NCI-H146 treated with DMSO at 0.1 percent for 48 hours (cell line): ENCODE results near the gene ACOXL.

Source experiments
- DNase-seq: peaks from one replicate; lab custom pipeline; 2025; ENCODE audit not compliant: unreplicated experiment; lab: John Stamatoyannopoulos, UW

ACOXL gene

DNA sequence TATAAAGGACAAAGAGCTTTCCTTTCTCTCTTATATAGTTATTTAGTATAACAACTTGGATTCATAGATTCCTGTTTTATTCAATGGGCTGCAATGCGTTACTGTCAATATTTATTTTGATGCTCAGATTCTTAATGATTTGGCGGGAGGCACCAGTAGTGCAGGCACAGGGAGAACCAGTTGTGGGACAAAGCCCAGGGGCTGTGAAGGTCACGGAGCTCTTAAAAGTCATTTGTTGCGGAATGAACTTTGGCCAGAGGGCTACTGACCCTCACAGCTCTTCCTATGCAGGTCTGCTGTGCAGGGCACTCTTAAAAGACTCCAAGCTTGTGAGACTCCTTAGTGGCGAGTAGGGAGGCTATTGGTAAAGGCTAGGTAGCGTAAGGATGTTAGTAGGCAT is 422.4 kb downstream of the ACOXL start:
- DNase-seq: no peak

GRCh38 chr2:111155610-111156009 is 423.2 kb downstream of the ACOXL start:
- peak; percentile 48 for DNase-seq

DNA sequence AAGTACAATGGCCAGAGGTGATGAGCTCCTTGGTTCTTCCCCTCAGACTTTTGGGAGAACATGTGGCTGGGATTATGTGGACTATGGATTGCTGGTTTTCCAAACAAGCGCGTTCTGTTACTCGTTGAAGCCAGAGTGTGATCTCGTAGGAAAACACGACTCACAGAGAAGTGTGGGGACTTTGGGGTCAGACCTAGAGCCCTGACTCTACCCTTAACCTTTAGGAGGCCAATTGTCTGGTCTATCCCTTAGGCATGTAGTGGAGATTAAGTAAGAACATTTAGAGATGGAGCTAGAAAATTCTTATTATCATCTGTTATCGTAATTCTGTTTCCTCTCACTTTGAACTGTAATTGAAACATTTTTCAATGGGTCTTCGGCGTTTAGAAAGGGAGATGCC is 424.2 kb downstream of the ACOXL start:
- no peak for DNase-seq

- DNase-seq: peak; percentile 52
Observed at GRCh38 chr2:111157071-111157661, 424.8 kb downstream of the ACOXL start.

- peak; percentile 35 for DNase-seq
Observed at GRCh38 chr2:111157798-111158197, 425.4 kb downstream of the ACOXL start.

DNA sequence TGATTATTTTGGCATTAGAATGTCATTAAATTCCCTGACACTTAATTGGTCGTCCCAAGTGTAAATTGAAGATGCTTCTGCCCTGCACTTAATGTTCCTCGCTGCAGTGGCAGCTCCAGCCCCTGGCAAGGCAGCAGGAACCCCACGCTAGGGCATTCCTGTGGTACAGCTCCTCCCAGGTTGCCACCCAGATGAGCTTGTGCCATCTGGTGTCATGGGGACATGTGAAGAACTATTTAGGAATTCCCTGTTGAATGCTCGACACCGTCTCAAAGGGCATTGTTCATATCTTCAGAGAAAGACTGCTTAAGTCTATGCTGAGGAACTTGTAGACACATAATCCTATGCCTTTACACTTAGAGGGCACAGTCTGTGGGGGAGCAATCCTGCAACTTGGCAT is 427.3 kb downstream of the ACOXL start:
- DNase-seq: no peak

GRCh38 chr2:111160758-111161157 is 428.4 kb downstream of the ACOXL start:
- no peak for DNase-seq

DNA sequence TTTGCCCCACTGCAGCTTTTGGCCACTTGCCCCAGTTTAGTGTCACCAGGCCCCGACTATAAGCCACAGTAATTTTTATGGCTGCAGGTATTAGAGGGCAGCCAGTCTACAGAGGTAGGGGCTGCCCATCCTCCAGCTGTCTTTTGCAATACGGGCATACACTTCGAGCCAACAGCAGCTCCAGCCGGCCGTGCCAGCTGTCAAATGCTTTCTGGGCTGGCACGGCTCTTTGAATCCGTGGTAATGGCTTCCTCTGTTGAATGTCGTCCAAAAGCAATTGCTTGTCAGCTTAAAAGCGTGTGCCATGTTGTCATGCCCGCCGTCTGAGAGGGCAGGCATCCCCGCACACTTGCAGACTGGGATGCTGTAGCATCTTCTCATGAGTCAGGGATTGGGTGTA is 429.6 kb downstream of the ACOXL start:
- no peak for DNase-seq

DNA sequence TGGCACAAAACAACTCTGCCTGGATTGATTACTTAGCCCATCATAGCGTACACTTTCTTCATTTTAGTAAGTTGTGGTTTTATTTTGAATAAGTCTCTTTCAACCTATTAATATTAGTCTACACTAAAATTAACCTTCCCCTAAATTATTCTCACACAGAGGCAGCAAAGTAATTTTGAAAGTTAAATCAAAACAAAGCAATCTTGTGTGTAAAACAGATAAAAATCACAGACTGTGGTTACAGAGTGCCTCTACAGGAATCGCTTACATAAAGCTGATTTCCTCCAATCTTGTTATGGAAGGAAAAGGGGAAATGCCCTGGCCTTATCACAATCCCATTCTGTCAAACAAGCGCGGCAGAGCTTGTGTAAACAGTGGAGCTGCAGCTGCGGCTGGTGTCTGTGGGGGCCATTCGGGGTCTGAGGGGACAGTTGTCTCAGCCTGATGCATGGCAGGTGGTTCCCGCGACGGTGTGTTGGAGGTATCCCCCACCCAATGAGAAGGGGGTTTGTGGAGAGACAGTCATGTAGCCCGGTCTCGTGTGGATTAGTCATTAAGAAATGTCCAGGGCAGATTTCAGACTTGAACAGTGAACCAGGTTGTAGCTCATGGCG is 430.5 kb downstream of the ACOXL start:
- peak; percentile 52 for DNase-seq

DNA sequence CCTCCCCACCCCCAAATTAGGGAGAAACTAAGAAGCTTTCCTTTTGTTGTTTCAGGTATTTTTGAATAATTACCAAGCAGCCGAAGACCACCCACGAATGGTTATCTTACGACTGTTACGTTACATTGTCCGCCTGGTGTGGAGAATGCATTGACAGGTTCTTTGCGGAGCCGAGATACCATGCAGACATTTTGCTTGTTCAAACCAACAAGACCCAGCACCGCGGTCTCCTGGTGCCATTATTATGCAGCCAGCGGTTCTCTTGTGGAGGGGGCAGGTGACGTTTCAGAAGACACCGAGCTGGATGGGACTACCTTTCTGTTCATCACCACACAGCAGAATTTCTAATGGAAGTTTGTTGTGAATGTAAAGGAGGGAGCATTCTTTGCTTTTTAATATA is 431.7 kb downstream of the ACOXL start:
- no peak for DNase-seq

- no peak for DNase-seq
Observed at GRCh38 chr2:111165084-111165483, 432.7 kb downstream of the ACOXL start.

DNA sequence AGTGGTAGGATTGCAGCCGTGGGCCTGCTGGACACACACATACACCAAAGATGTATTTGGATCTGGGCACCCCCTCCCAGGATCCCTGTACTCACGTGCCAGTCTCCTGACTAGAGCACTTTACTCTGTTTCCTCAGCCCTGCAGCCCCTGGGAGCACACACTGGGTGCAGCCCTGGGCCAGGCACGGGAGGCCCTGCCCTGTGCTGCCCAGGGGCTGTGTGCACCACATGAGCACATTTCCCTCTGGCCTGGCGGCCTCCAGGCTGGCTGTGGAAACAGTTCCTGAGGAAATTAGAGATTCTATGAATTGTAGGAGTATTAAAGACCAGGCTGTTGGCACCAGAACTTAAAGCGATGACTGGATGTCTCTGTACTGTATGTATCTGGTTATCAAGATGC is 433.7 kb downstream of the ACOXL start:
- no peak for DNase-seq

GRCh38 chr2:111167076-111167862 is 434.9 kb downstream of the ACOXL start:
- no peak for DNase-seq

- DNase-seq: no peak
Observed at GRCh38 chr2:111167863-111168162, 435.4 kb downstream of the ACOXL start.
